Endothelial cell (in vitro differentiated cells): ENCODE results near the gene MORN4. TPM values are rescaled to one million over a fixed set of nuclear protein-coding genes. Genes with fewer than 3 reads are reported as not detected.

Source experiments
- DNase-seq: peaks from one replicate; pipeline ENCODE4 v3.0.0; 2021; ENCODE audit warnings: low spot score
- H3K27ac Mint-ChIP-seq: one replicate; pipeline ENCODE4 v1.8.0; 2021; ENCODE audit warnings: mixed read lengths, inconsistent platforms; ENCODE audit not compliant: unreplicated experiment
- H3K27me3 Mint-ChIP-seq: one replicate; pipeline ENCODE4 v1.8.0; 2021; ENCODE audit warnings: mild to moderate bottlenecking, moderate library complexity, mixed read lengths, inconsistent platforms; ENCODE audit not compliant: unreplicated experiment
- H3K36me3 Mint-ChIP-seq: one replicate; pipeline ENCODE4 v1.8.0; 2021; ENCODE audit warnings: mild to moderate bottlenecking, low read depth, mixed read lengths, inconsistent platforms; ENCODE audit not compliant: unreplicated experiment
- H3K4me1 Mint-ChIP-seq: one replicate; pipeline ENCODE4 v1.8.0; 2021; ENCODE audit warnings: mild to moderate bottlenecking, mixed read lengths, inconsistent platforms; ENCODE audit not compliant: unreplicated experiment
- H3K4me3 Mint-ChIP-seq: one replicate; pipeline ENCODE4 v1.8.0; 2021; ENCODE audit warnings: mild to moderate bottlenecking, mixed read lengths, inconsistent platforms; ENCODE audit not compliant: unreplicated experiment
- H3K9me3 Mint-ChIP-seq: one replicate; pipeline ENCODE4 v1.8.0; 2021; ENCODE audit warnings: mixed read lengths, inconsistent platforms; ENCODE audit not compliant: unreplicated experiment
- CTCF ChIP-seq: fragments of 200-600 bp; sonication (generic); IDR thresholded peaks from one replicate; pipeline ENCODE4 v1.5.0; 2021; ENCODE audit warnings: antibody characterized with exemption; ENCODE audit not compliant: unreplicated experiment
- total RNA-seq: library from RNA; stranded (reverse); fragmentation: NEBNext Ultra II Directional; extraction: Animal tissue kit (Norgen Biotek cat#: 25700); gene quantifications from one replicate; pipeline ENCODE4 v1.2.1, GENCODE V29; 2021; ENCODE audit not compliant: unreplicated experiment

Gene MORN4
- total RNA-seq, 1 donor from 2014 or later = 10.9 TPM

GRCh38 chr10:97631098-97631497, 2.2 kb downstream of the MORN4 start:
- TF ChIP-seq CTCF = no peak
- H3K27ac Mint-ChIP-seq = no peak overlapping the region

GRCh38 chr10:97629289-97629688, 4.0 kb downstream of the MORN4 start:
- no peak for DNase-seq
- Mint-ChIP-seq H3K27ac (no peak overlapping the region), H3K27me3 (peaks cover 3% of the 10 kb centered on the region), H3K4me3 (no peak overlapping the region), H3K9me3 (no peaks in the 10 kb centered on the region), H3K4me1 (peaks cover 14% of the 10 kb centered on the region), H3K36me3 (no peaks in the 10 kb centered on the region)
- TF ChIP-seq CTCF = no peak

More at GRCh38 chr10:97631098-97631497, 2.2 kb downstream of the MORN4 start:
- H3K4me1 Mint-ChIP-seq = peaks cover 14% of the 10 kb centered on the region
- no peaks in the 10 kb centered on the region for H3K9me3 Mint-ChIP-seq
- H3K36me3 Mint-ChIP-seq = no peaks in the 10 kb centered on the region
- peaks cover 2% of the 10 kb centered on the region for H3K27me3 Mint-ChIP-seq
- no peak for DNase-seq
- H3K4me3 Mint-ChIP-seq = no peak overlapping the region

GRCh38 chr10:97628228-97628627, 5.1 kb downstream of the MORN4 start:
- TF ChIP-seq CTCF = no peak
- no peak overlapping the region for H3K4me3 Mint-ChIP-seq

GRCh38 chr10:97627731-97628130, 5.6 kb downstream of the MORN4 start:
- H3K27ac Mint-ChIP-seq = no peak overlapping the region
- no peaks in the 10 kb centered on the region for H3K36me3 Mint-ChIP-seq
- no peak overlapping the region for H3K4me3 Mint-ChIP-seq
- H3K9me3 Mint-ChIP-seq = no peaks in the 10 kb centered on the region
- no peak for DNase-seq
- TF ChIP-seq CTCF = no peak
- H3K4me1 Mint-ChIP-seq = peaks cover 4% of the 10 kb centered on the region
- peaks cover 2% of the 10 kb centered on the region for H3K27me3 Mint-ChIP-seq

More at GRCh38 chr10:97628228-97628627, 5.1 kb downstream of the MORN4 start:
- DNase-seq = no peak
- Mint-ChIP-seq H3K27ac (no peak overlapping the region), H3K36me3 (no peaks in the 10 kb centered on the region), H3K27me3 (peaks cover 2% of the 10 kb centered on the region), H3K4me1 (peaks cover 9% of the 10 kb centered on the region), H3K9me3 (no peaks in the 10 kb centered on the region)

- no peak for TF ChIP-seq CTCF
- Mint-ChIP-seq H3K27ac (no peak overlapping the region), H3K36me3 (no peaks in the 10 kb centered on the region), H3K4me1 (no peaks in the 10 kb centered on the region), H3K4me3 (no peak overlapping the region), H3K27me3 (peaks cover 2% of the 10 kb centered on the region), H3K9me3 (no peaks in the 10 kb centered on the region)
- DNase-seq = no peak
Observed at GRCh38 chr10:97623277-97623676, 10.0 kb downstream of the MORN4 start.
